ENCODE data around the gene AAGAB. TPM values are rescaled to one million over a fixed set of nuclear protein-coding genes. Genes with fewer than 3 reads are reported as not detected.

AAGAB gene
- total and polyA plus RNA-seq, 7 experiments from 2014 or later = 19.5 to 47.8 (median 25.7) TPM

GRCh38 chr15:67219288-67219687 is 35.2 kb downstream of the AAGAB start:
- Histone ChIP-seq H3K4me1 (ENCODE audit: control insufficient read depth in 2 of 2, insufficient read depth in 2 of 2, low read length in 2 of 2) (no peaks in the 10 kb centered on the region), H3K36me3 (ENCODE audit: control insufficient read depth in 2 of 3, insufficient read depth in 3 of 3, low read length in 3 of 3) (peaks cover 0 to 9% (median 0%) of the 10 kb centered on the region in 3 experiments), H3K27me3 (ENCODE audit: control insufficient read depth in 2 of 2, insufficient read depth in 2 of 2, low read length in 2 of 2) (no peaks in the 10 kb centered on the region), H3K9me3 (ENCODE audit: control insufficient read depth in 2 of 3, low read length in 3 of 3) (no peaks in the 10 kb centered on the region), H3K4me3 (ENCODE audit: low read length) (no peak overlapping the region), H3K27ac (ENCODE audit: low read depth, low read length) (no peak overlapping the region)
- H3K27me3 Mint-ChIP-seq = no peaks in the 10 kb centered on the region
- H3K4me3 Mint-ChIP-seq = no peak overlapping the region
- ATAC-seq = no peak
- DNase-seq = no peak
- H3K9me3 Mint-ChIP-seq = no peaks in the 10 kb centered on the region
- peaks cover 6 to 36% (median 32%) of the 10 kb centered on the region in 5 donors for H3K36me3 Mint-ChIP-seq
- no peak overlapping the region for H3K27ac Mint-ChIP-seq
- CTCF ChIA-PET = interaction anchor here (0.6 kb wide), 1 partner anchor 21 kb away, joined by 4 read pairs; no protein-coding TSS in a partner anchor
- POLR2A ChIA-PET = interaction anchor here (0.7 kb wide), 1 partner anchor 26 kb away, joined by 3 read pairs; no protein-coding TSS in a partner anchor
- peaks cover 0 to 7% (median 0%) of the 10 kb centered on the region in 7 donors for H3K4me1 Mint-ChIP-seq
- intact Hi-C loops (cut with micrococcal nuclease) = no loop called here

GRCh38 chr15:67218428-67218827 is 36.0 kb downstream of the AAGAB start:
- no peak overlapping the region for H3K4me3 ChIP-seq (ENCODE audit: low read length)
- CTCF ChIA-PET = no interaction called here
- H3K27me3 ChIP-seq (ENCODE audit: control insufficient read depth in 2 of 2, insufficient read depth in 2 of 2, low read length in 2 of 2) = no peaks in the 10 kb centered on the region
- H3K27ac ChIP-seq (ENCODE audit: low read depth, low read length) = no peak overlapping the region
- no peaks in the 10 kb centered on the region for H3K9me3 ChIP-seq (ENCODE audit: control insufficient read depth in 2 of 3, low read length in 3 of 3)
- H3K4me1 ChIP-seq (ENCODE audit: control insufficient read depth in 2 of 2, insufficient read depth in 2 of 2, low read length in 2 of 2) = no peaks in the 10 kb centered on the region
- no peak for DNase-seq
- no peak for ATAC-seq
- Mint-ChIP-seq H3K4me1 (peaks cover 0 to 7% (median 0%) of the 10 kb centered on the region in 7 donors), H3K27me3 (no peaks in the 10 kb centered on the region), H3K27ac (peak overlapping the region in 1 of 9 donors; percentile 30), H3K4me3 (no peak overlapping the region), H3K9me3 (no peaks in the 10 kb centered on the region), H3K36me3 (peaks cover 6 to 36% (median 32%) of the 10 kb centered on the region in 5 donors)
- intact Hi-C loops (cut with micrococcal nuclease) = no loop called here
- peaks cover 0 to 9% (median 0%) of the 10 kb centered on the region in 3 experiments for H3K36me3 ChIP-seq (ENCODE audit: control insufficient read depth in 2 of 3, insufficient read depth in 3 of 3, low read length in 3 of 3)
- POLR2A ChIA-PET = no interaction called here

GRCh38 chr15:67216859-67217258 is 37.6 kb downstream of the AAGAB start:
- no peaks in the 10 kb centered on the region for H3K9me3 Mint-ChIP-seq
- H3K27ac ChIP-seq (ENCODE audit: low read depth, low read length) = no peak overlapping the region
- ATAC-seq (no peak), DNase-seq (no peak)
- H3K36me3 ChIP-seq (ENCODE audit: control insufficient read depth in 2 of 3, insufficient read depth in 3 of 3, low read length in 3 of 3) = peaks cover 0 to 9% (median 0%) of the 10 kb centered on the region in 3 experiments
- peaks cover 6 to 36% (median 32%) of the 10 kb centered on the region in 5 donors for H3K36me3 Mint-ChIP-seq
- H3K27me3 Mint-ChIP-seq = no peaks in the 10 kb centered on the region
- no peak overlapping the region for H3K4me3 ChIP-seq (ENCODE audit: low read length)
- no peaks in the 10 kb centered on the region for H3K9me3 ChIP-seq (ENCODE audit: control insufficient read depth in 2 of 3, low read length in 3 of 3)
- no peak overlapping the region for H3K4me3 Mint-ChIP-seq
- ChIA-PET POLR2A (no interaction called here), CTCF (no interaction called here)
- intact Hi-C loops (cut with micrococcal nuclease) = no loop called here
- H3K27me3 ChIP-seq (ENCODE audit: control insufficient read depth in 2 of 2, insufficient read depth in 2 of 2, low read length in 2 of 2) = no peaks in the 10 kb centered on the region
- H3K4me1 Mint-ChIP-seq = peaks cover 0 to 7% (median 0%) of the 10 kb centered on the region in 7 donors
- H3K4me1 ChIP-seq (ENCODE audit: control insufficient read depth in 2 of 2, insufficient read depth in 2 of 2, low read length in 2 of 2) = no peaks in the 10 kb centered on the region
- H3K27ac Mint-ChIP-seq = peak overlapping the region in 1 of 9 donors; percentile 6

- no peak overlapping the region for H3K27ac Mint-ChIP-seq
- intact Hi-C loops (cut with micrococcal nuclease) = no loop called here
- DNase-seq (no peak), ATAC-seq (no peak)
- Histone ChIP-seq H3K4me3 (ENCODE audit: low read length) (no peak overlapping the region), H3K36me3 (ENCODE audit: control insufficient read depth in 2 of 3, insufficient read depth in 3 of 3, low read length in 3 of 3) (peaks cover 0 to 9% (median 0%) of the 10 kb centered on the region in 3 experiments), H3K27me3 (ENCODE audit: control insufficient read depth in 2 of 2, insufficient read depth in 2 of 2, low read length in 2 of 2) (no peaks in the 10 kb centered on the region), H3K4me1 (ENCODE audit: control insufficient read depth in 2 of 2, insufficient read depth in 2 of 2, low read length in 2 of 2) (no peaks in the 10 kb centered on the region), H3K9me3 (ENCODE audit: control insufficient read depth in 2 of 3, low read length in 3 of 3) (no peaks in the 10 kb centered on the region), H3K27ac (ENCODE audit: low read depth, low read length) (no peak overlapping the region)
- peaks cover 10 to 36% (median 31%) of the 10 kb centered on the region in 5 donors for H3K36me3 Mint-ChIP-seq
- no peak overlapping the region for H3K4me3 Mint-ChIP-seq
- POLR2A ChIA-PET = no interaction called here
- H3K9me3 Mint-ChIP-seq = no peaks in the 10 kb centered on the region
- CTCF ChIA-PET = no interaction called here
- H3K27me3 Mint-ChIP-seq = no peaks in the 10 kb centered on the region
- peaks cover 0 to 11% (median 4%) of the 10 kb centered on the region in 7 donors for H3K4me1 Mint-ChIP-seq
Measured at GRCh38 chr15:67215102-67215501, 39.4 kb downstream of the AAGAB start.

- no peak overlapping the region for H3K27ac Mint-ChIP-seq
- Histone ChIP-seq H3K4me1 (ENCODE audit: control insufficient read depth in 2 of 2, insufficient read depth in 2 of 2, low read length in 2 of 2) (no peaks in the 10 kb centered on the region), H3K36me3 (ENCODE audit: control insufficient read depth in 2 of 3, insufficient read depth in 3 of 3, low read length in 3 of 3) (peaks cover 0 to 14% (median 5%) of the 10 kb centered on the region in 3 experiments), H3K27ac (ENCODE audit: low read depth, low read length) (no peak overlapping the region), H3K27me3 (ENCODE audit: control insufficient read depth in 2 of 2, insufficient read depth in 2 of 2, low read length in 2 of 2) (no peaks in the 10 kb centered on the region), H3K4me3 (ENCODE audit: low read length) (no peak overlapping the region), H3K9me3 (ENCODE audit: control insufficient read depth in 2 of 3, low read length in 3 of 3) (no peaks in the 10 kb centered on the region)
- ATAC-seq = no peak
- ChIA-PET CTCF (no interaction called here), POLR2A (no interaction called here)
- no peak for DNase-seq
- H3K4me3 Mint-ChIP-seq = no peak overlapping the region
- peaks cover 8 to 29% (median 21%) of the 10 kb centered on the region in 5 donors for H3K36me3 Mint-ChIP-seq
- intact Hi-C loops (cut with micrococcal nuclease) = no loop called here
- no peaks in the 10 kb centered on the region for H3K27me3 Mint-ChIP-seq
- H3K4me1 Mint-ChIP-seq = peaks cover 0 to 11% (median 2%) of the 10 kb centered on the region in 7 donors
- H3K9me3 Mint-ChIP-seq = no peaks in the 10 kb centered on the region
Measured at GRCh38 chr15:67212684-67213367, 41.6 kb downstream of the AAGAB start.

GRCh38 chr15:67210555-67211168 is 43.8 kb downstream of the AAGAB start:
- POLR2A ChIA-PET = no interaction called here
- CTCF ChIA-PET = no interaction called here
- H3K4me3 Mint-ChIP-seq = no peak overlapping the region
- DNase-seq (no peak), ATAC-seq (no peak)
- no peaks in the 10 kb centered on the region for H3K27me3 ChIP-seq (ENCODE audit: control insufficient read depth in 2 of 2, insufficient read depth in 2 of 2, low read length in 2 of 2)
- H3K4me1 Mint-ChIP-seq = peaks cover 0 to 4% (median 0%) of the 10 kb centered on the region in 7 donors
- no peaks in the 10 kb centered on the region for H3K9me3 Mint-ChIP-seq
- no peaks in the 10 kb centered on the region for H3K9me3 ChIP-seq (ENCODE audit: control insufficient read depth in 2 of 3, low read length in 3 of 3)
- no peaks in the 10 kb centered on the region for H3K4me1 ChIP-seq (ENCODE audit: control insufficient read depth in 2 of 2, insufficient read depth in 2 of 2, low read length in 2 of 2)
- H3K27me3 Mint-ChIP-seq = no peaks in the 10 kb centered on the region
- H3K27ac Mint-ChIP-seq = no peak overlapping the region
- intact Hi-C loops (cut with micrococcal nuclease) = no loop called here
- H3K4me3 ChIP-seq (ENCODE audit: low read length) = no peak overlapping the region
- no peak overlapping the region for H3K27ac ChIP-seq (ENCODE audit: low read depth, low read length)
- H3K36me3 ChIP-seq (ENCODE audit: control insufficient read depth in 2 of 3, insufficient read depth in 3 of 3, low read length in 3 of 3) = peaks cover 0 to 13% (median 5%) of the 10 kb centered on the region in 3 experiments
- H3K36me3 Mint-ChIP-seq = peaks cover 8 to 29% (median 21%) of the 10 kb centered on the region in 5 donors

Data from naive thymus-derived CD4-positive, alpha-beta T cell (primary cell).